GM12878 (cell line): Measurements from ENCODE around the gene CD3D. TPM values are rescaled to one million over a fixed set of nuclear protein-coding genes. Genes with fewer than 3 reads are reported as not detected.

Experiments
- FOS ChIP-seq: IDR thresholded peaks from 3 replicates; pipeline ENCODE4 v1.6.1; 2011; ENCODE audit warnings: borderline replicate concordance; ENCODE audit not compliant: insufficient read length; ENCODE audit errors: extremely low read depth
- GATAD2B ChIP-seq: fragments of 450-650 bp; conservative IDR thresholded peaks from 2 replicates; pipeline ENCODE4 v1.6.1; 2017; ENCODE audit warnings: low read depth, mild to moderate bottlenecking, moderate library complexity
- HDAC6 ChIP-seq: fragments of 200-600 bp; sonication (generic); IDR thresholded peaks from one replicate; pipeline ENCODE4 v1.8.0; 2017; ENCODE audit warnings: antibody characterized with exemption; ENCODE audit not compliant: unreplicated experiment
- MXI1 ChIP-seq: fragments of 150-350 bp; IDR thresholded peaks from 2 replicates; pipeline ENCODE4 v1.6.1; 2011; ENCODE audit warnings: low read depth, mild to moderate bottlenecking, inconsistent platforms, low read length, improper control_type of control experiment
- MYC ChIP-seq: IDR thresholded peaks from 2 replicates; pipeline ENCODE4 v1.6.1; 2011; ENCODE audit warnings: mild to moderate bottlenecking, low read length, moderate library complexity, inconsistent platforms; ENCODE audit not compliant: insufficient read depth, insufficient replicate concordance, insufficient read length, severe bottlenecking
- PAX8 ChIP-seq: fragments of 450-650 bp; IDR thresholded peaks from 2 replicates; pipeline ENCODE4 v1.6.1; 2017; ENCODE audit warnings: mild to moderate bottlenecking, moderate library complexity
- POLR2AphosphoS2 ChIP-seq: IDR thresholded peaks from 2 replicates; pipeline ENCODE4 v1.6.1; 2011; ENCODE audit warnings: low read depth, mild to moderate bottlenecking, low read length, improper control_type of control experiment, moderate library complexity
- WRNIP1 ChIP-seq: IDR thresholded peaks from 2 replicates; pipeline ENCODE4 v1.6.1; 2011; ENCODE audit warnings: low read depth, low read length, improper control_type of control experiment, borderline replicate concordance
- ZSCAN29 ChIP-seq: fragments of 450-650 bp; IDR thresholded peaks from 2 replicates; pipeline ENCODE4 v1.6.1; 2017; ENCODE audit warnings: mild to moderate bottlenecking, moderate library complexity
- polyA plus RNA-seq, 11 experiments: library from polyadenylated mRNA; depleted of rRNA in 4 of 11; unstranded in 6 of 11; stranded (reverse) in 5 of 11; fragments of >200 nt; fragmentation: Nextera tagmentation in 4 of 11; fragmentation: Illumina TruSeq in 1 of 11; extraction: Ambion mirVana in 4 of 11; extraction: Trizol in 1 of 11; gene quantifications; 1 replicate in 1 of 11; 2 replicates in 10 of 11; pipeline versions ENCODE4 v1.2.1 to v1.2.3, GENCODE V29; 2011 to 2016; ENCODE audit warnings: inconsistent platforms in 2 of 11, missing spikeins in 2 of 11, low read depth in 1 of 11
- total RNA-seq, 4 experiments: library from RNA; depleted of rRNA in 3 of 4; stranded (reverse); fragments of >200 nt in 3 of 4; fragmentation: Illumina TruSeq in 1 of 4; extraction: Trizol in 1 of 4; gene quantifications; 2 replicates each; pipeline versions ENCODE4 v1.2.1 to v1.2.3, GENCODE V29; 2013 to 2021
- TF ChIP-seq, protein P1 (sequence below): fragments of 150-350 bp; IDR thresholded peaks from 2 replicates; pipeline ENCODE4 v1.6.1; 2014; ENCODE audit warnings: mild to moderate bottlenecking, low read depth, low read length
- TF ChIP-seq, protein P2 (sequence below): fragments of 450-650 bp; IDR thresholded peaks from 2 replicates; pipeline ENCODE4 v1.6.1; 2016; ENCODE audit warnings: mild to moderate bottlenecking

The CD3D gene
- total and polyA plus RNA-seq, 10 of the 15 experiments (the other 5 are each of a cell fraction or from before 2014, with no cell fraction given): 0.13 to 0.69 (median 0.29) TPM; not detected in 6

DNA sequence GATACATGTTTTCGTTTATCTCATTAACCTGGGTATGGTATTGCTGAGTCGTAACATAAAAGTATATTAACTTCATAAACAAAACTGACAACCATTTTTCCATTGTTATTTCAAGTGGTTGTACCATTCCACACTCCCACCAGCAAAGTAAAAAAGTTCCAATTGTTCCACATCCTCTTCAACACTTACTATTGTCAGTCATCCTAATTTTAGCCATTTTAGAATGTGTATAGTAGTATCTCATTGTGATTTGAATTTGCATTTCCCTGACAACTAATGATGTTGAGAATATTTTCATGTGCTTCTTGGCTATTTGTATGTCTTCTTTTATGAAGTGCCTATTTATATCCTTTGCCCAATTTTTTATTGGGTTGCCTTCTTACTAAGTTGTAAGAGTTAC, 48.5 kb downstream of the CD3D start (continued):
- TF ChIP-seq, protein P1, sequence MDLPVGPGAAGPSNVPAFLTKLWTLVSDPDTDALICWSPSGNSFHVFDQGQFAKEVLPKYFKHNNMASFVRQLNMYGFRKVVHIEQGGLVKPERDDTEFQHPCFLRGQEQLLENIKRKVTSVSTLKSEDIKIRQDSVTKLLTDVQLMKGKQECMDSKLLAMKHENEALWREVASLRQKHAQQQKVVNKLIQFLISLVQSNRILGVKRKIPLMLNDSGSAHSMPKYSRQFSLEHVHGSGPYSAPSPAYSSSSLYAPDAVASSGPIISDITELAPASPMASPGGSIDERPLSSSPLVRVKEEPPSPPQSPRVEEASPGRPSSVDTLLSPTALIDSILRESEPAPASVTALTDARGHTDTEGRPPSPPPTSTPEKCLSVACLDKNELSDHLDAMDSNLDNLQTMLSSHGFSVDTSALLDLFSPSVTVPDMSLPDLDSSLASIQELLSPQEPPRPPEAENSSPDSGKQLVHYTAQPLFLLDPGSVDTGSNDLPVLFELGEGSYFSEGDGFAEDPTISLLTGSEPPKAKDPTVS: no peak
- no peak for TF ChIP-seq HDAC6
- TF ChIP-seq FOS: no peak
- TF ChIP-seq MYC: no peak
- TF ChIP-seq ZSCAN29: no peak
- TF ChIP-seq GATAD2B: no peak
- TF ChIP-seq MXI1: no peak
- no peak for TF ChIP-seq WRNIP1
- no peak for TF ChIP-seq POLR2AphosphoS2
- TF ChIP-seq, protein P2, sequence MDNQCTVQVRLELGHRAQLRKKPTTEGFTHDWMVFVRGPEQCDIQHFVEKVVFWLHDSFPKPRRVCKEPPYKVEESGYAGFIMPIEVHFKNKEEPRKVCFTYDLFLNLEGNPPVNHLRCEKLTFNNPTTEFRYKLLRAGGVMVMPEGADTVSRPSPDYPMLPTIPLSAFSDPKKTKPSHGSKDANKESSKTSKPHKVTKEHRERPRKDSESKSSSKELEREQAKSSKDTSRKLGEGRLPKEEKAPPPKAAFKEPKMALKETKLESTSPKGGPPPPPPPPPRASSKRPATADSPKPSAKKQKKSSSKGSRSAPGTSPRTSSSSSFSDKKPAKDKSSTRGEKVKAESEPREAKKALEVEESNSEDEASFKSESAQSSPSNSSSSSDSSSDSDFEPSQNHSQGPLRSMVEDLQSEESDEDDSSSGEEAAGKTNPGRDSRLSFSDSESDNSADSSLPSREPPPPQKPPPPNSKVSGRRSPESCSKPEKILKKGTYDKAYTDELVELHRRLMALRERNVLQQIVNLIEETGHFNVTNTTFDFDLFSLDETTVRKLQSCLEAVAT: no peak
- no peak for TF ChIP-seq PAX8
